Testis (tissue), 2 donors: Measurements from ENCODE around the gene GNB1L.

ENCODE experiments used
- CTCF ChIP-seq, 3 experiments: fragments of 450-650 bp in 2 of 3; fragments of 200-600 bp in 1 of 3; sonication (generic) in 1 of 3; IDR thresholded peaks; one replicate each; pipeline ENCODE4 v1.5.1; 2016 to 2019; ENCODE audit warnings: antibody characterized with exemption in 3 of 3, mild to moderate bottlenecking in 2 of 3, moderate library complexity in 1 of 3
- POLR2A ChIP-seq: fragments of 450-650 bp; IDR thresholded peaks from one replicate; pipeline ENCODE4 v1.6.1; 2017; ENCODE audit warnings: antibody characterized with exemption, mild to moderate bottlenecking, moderate library complexity

- no peak for TF ChIP-seq POLR2A
- TF ChIP-seq CTCF (IDR thresholded peaks at IDR 0.05), result no peak
Observed at GRCh38 chr22:19871023-19871844, 16.6 kb upstream of the GNB1L start.
